ENCODE results near the gene PTPRCAP. TPM values are rescaled to one million over a fixed set of nuclear protein-coding genes. Genes with fewer than 3 reads are reported as not detected.

Gene PTPRCAP
- total RNA-seq, 1 donor from 2014 or later = not detected

DNA sequence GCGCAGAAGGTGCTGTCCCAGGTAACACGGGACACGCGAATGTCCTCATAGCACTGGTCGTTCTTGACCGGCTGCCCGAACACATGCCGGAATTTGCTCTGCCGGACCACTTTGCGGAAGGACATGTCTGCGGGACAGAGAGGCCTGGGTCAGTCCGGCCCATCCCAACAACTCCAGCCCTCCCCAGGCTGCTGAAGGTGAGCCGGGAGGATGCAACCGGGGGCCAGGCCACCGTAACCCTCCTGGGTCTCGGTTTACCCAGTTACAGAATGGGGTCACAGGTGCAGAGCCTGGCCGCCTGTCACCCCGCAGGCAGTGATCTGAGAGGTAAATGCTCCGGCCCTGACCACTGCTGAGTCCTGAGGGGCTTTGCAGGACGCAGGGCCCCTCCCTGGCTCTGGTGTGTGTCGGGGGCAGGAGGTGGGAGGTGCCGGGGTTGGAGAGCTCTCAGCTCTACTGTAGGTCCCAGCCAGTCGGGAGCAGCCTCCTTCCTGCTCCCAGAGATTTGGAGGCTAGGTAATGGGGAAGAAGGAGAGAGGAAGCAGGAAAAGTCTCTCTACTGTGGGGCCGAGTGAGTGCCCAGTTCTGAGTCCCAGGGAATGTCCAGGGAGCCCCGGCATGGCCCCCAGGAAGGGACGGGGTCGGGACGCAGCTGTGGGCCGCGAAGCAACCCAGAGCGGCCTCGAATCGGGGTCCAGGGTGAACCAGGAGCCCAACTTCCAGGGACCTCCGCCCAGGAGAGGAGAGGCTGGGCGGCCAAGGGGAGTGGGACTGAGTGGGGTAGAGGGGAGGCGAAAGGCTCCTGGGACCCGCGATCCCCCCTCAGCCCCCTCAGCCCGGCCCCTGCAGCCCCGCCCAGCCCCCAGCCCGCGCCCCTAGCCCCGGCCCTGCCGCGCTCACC, 5.3 kb upstream of the PTPRCAP start:
- no peak for DNase-seq (ENCODE audit: low spot score in 2 of 2)
- FAIRE-seq = no peak

DNA sequence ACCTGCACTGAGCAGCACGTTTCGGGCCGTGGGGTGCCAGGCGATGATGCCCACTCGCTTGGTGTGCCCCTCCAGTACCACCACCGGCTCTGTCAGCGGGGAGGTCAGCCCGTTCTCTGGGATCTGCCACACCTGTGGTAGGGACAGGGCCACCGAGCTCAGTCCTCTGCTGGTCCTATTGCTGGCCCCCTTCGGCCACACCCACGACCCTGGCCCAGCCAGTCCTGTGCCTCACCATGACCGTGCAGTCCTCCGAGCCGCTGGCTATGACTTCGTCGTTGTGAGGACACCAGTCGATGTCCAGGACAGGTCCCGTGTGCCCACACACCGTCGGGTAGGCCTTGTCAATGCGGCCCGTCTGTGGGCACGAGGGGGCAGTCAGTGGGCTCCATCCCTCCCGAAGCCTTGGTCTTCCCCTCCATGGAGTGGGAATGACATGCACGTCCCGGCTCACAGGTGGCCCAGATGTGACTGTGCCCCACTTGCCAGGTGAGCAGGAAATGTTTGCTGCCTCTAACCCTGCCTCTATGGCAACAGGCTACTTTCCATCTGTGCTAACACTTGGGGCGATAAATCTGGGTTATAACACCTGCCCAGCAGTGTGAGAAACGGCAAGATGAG, 4.4 kb upstream of the PTPRCAP start:
- DNase-seq (ENCODE audit: low spot score in 2 of 2) (no peak), FAIRE-seq (no peak)

DNA sequence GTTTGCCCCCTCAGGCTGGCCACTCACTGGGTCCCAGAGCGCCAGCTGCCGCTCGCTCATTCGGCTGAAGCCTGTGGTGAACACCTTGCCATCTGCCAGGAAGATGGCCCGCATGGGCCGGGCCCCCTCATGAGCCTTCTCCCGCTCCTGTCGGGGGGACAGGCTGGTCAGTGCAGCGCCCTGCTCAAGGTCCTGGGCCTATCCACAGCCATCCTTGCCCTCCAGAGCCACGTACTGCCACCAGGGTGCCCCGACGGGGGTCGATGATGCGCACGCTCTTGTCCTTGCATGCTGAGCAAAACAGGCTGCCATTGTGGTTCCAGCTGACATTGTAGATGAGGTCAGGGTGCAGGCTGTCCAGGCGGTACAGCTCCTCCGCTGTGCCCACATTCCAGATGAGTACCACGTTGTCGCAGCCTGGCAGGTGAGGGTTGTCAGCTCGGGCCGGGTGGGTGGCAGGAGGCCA, 3.6 kb upstream of the PTPRCAP start:
- DNase-seq (ENCODE audit: low spot score in 2 of 2) (no peak), FAIRE-seq (no peak)

DNA sequence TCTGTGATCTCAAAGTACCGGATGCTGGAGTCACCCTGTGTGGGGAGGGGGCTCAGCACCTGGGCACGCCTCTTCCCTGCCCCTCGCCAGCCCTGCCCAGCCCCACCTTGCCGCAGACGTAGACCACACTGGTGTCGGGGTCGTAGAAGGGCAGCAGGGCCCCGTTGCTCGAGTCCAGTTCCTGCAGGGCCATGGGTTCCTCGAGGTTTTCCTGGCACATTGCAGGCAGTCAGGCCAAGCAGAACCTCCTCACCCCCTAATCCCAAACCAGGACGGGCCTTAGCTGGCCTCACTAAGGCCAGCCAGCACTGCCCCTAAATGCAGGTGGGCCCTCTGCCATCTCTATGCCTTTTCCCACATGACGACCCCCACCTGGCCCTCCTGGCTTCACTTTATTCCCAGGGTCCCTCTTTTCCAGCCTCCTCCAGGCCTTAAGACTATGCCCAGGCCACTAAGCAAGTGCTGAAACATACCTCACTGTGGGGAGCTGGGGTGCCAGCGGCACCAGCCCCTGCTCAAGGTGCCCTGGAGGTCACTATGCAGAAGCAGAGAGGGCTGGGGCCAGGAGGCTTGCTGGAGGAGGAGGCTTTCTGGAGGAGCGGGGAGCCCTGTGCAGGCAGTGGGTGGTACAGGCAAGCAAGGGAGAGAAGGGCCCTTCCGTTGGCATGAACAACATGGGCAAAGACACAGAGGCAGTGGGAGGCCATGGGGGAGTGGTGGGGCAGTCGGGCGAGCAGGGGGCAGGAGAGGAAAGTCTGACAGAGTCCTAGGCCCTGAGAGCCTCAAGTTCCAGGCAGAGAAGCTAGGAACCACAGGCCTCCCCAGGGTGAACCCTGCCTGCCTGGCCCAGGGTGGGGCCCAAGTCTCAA, 3.0 kb upstream of the PTPRCAP start:
- DNase-seq (ENCODE audit: low spot score in 2 of 2) (no peak), FAIRE-seq (no peak)

DNA sequence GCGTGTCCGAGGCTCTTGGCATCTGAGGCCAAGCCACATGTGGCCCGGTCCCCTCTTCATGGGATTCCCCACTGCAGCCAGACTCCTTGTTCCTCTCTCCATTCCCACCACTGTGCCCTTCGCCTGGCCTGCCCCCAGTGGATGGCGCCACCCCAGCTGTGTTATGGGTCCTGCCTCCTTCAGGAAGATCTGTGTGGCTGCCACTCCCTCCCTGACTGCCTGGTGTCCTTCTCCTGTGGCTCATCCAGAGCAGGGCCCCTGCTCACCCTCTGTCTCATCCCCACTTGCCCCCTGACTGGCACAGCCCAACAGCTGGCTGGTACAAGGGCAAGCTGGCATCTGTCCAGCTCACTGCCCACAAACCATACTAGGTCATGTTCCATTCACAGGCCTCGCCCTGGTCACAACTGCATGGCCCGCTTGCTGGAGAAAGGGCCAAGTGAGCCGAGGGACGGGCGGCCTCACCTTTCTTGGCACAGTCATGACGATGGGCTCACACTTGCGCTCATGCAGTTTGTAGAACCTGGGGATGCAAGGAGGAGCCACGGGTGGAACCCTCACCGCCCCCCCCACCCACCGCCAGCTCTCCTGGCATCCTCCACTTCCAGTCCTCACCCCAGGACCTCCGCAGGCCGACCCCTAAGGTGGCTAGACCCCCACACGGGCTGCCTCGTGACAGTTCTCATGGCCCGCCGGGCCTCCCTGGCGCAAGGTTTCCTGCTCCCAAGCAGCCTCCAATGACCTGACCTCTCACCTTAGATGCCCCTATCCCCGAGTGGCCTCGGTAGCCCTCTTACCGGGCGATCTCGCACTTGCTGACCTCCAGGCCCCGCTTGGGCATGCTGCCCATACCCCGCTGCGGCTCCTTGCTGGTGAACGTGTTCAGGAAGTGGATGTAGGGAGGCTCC, 2.1 kb upstream of the PTPRCAP start:
- DNase-seq (ENCODE audit: low spot score in 2 of 2) (no peak), FAIRE-seq (no peak)

DNA sequence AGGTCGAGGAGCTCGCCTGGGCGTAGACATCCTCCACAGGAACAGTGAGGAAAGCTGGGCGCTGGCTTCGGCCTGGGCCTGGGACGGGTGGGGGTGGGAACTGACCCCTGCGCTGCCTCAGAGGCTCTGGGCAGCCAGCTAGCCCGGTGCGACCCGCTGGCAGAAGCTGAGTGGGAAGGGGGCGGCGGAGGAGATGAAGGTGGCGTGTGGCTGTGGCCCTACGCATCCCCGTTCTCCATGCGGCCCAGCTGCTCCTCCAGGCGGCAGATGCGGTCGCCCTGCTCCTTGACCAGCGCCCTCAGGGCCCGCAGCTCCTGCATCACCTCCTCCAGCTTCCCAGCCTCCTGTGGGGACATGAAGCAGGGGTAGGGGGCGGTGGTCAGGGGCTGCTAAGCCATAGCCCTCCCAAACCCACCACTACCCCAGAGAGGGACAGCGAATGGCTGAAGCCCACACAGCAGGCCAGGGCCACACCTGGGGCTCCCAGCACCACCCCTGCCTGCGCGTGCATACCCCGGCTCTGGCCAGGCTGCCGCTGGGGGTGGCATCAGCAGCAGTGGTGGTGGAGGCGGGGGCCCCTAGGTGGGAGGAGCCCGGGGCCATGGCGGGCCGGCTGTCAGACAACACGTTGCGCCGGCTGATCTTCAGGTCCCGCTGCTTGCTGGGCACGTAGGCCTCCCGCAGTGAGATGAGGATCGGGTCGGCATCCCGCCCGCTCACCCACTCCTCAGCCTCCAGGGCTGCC, 848 bp upstream of the PTPRCAP start:
- no peak for DNase-seq (ENCODE audit: low spot score in 2 of 2)
- no peak for FAIRE-seq

DNA sequence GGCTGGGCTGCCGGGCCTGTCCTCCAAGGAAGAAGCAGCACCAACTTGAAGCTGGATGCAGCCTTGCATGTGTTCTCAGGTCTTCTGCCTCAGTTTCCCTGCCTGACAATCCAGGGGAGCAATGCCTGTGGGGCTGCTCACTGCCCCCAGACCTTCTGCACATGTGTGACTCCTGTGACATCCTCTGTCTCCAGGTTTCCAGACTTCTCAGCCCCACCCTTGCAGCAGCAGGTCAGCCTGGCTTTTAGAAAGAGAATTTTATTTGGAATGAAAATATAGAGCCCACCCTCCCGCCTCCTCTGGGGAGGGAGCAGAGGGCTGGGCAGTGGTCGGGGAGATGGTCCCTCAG, 301 bp upstream of the PTPRCAP start:
- DNase-seq (ENCODE audit: low spot score in 2 of 2) (no peak), FAIRE-seq (no peak)

DNA sequence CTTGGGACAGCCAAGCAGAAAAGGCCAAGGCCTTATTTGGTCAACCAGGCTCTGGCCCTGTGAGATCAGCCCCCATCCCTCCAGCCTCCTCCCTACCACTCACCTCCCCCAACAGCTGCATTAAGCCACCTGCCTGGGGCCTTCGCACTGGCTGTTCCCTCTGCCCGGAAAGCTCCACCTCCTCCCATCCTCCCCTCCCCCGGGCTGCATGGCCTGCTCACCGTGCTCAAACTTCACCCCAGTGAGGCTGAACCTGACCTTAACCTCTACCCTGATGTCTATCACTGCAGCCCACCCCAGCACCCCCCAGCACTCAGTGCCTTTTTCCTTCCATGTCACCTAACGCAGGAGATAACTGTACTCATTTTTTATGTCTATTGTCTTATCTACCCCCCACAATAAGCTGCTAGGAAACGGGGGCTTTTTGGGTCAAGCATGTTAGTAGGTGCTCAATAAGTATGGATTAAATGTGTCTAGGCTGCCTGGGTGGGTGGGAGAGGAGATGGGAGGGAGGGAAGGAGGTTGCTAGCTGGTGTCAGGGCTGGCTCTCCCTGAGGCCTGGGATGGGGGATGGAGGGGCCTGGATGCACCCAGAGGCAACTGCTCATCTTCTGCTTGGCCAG, 912 bp downstream of the PTPRCAP start:
- FAIRE-seq = no peak

DNA sequence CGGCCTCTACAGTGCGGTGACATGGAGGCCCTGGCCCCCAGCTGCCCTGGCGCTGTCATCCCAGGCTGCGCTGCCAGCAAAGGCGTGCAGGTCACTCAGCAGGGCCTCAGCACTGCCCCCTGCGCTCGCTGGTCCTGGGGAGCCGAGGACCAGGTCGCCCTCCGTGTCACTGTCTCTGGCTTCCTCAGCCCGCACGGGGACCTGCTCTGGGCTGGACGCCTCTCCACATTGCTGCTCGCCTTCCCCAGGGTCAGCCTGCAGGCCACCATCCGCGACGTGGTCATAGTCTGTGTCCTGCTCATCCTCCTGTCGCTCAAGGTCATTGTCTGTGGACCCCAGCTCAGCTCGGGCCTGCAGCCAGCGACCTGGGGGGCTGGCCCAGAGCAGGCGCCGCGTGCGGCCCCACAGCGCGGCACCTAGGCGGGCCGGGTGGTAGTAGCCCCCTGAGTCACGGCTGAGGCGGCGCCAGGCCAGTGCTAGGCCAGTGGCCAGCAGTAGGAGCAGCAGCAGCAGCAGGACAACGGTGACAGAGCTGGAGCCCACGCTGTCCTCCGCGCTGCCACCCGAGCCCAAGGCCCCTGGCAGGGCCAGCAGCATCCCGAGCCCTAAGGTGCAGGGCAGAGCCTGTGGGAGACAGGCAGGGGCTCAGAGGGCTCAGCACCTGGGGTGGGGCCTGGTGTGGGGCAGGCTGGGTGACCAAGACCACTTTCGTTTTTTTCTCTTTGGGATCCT, 1.6 kb downstream of the PTPRCAP start:
- no peak for FAIRE-seq

More for the DNA sequence above, 912 bp downstream of the PTPRCAP start:
- DNase-seq (ENCODE audit: low spot score in 2 of 2) = no peak

DNA sequence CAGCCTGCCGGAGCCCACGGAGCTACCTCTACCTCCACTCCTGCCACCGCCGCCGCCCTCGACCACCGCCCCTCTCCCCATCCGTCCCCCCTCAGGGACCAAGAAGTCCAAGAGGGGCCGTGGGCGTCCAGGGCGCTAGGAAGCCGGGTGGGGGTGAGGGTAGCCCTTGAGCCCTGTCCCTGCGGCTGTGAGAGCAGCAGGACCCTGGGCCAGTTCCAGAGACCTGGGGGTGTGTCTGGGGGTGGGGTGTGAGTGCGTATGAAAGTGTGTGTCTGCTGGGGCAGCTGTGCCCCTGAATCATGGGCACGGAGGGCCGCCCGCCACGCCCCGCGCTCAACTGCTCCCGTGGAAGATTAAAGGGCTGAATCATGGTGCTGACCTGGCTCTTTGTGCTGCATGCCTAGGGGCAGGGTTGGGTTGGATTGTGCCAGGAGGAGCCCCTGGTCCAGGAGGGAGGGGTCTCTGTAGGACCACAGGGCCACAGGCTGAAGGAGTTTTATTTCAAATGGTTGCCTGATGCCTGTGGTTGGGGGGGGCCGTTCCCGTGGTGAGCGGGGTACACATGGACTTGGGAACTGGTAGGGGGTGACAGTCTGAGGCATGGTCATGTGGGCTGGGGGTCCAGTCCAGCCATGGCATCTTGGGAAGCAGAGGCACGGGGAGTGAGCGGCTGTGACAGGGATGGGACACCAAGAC, 2.3 kb downstream of the PTPRCAP start:
- DNase-seq (ENCODE audit: low spot score in 2 of 2) = no peak
- no peak for FAIRE-seq

More for the DNA sequence above, 1.6 kb downstream of the PTPRCAP start:
- DNase-seq (ENCODE audit: low spot score in 2 of 2) = no peak

DNA sequence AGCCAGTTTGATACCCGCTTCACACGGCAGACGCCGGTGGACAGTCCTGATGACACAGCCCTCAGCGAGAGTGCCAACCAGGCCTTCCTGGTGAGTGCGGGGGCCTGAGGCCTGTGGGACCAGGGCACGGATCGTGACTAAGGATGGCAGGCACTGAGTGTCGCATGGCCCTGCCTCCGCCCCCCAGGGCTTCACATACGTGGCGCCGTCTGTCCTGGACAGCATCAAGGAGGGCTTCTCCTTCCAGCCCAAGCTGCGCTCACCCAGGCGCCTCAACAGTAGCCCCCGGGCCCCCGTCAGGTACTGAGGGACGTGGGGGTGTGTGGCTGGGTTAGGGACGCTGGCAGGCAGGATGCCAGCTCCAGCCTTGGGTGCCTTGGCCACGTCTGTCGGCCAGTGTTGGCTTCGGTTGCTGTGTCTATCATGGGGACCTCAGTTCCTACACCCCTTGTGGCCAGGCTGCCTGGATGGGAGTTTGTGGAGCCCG, 3.0 kb downstream of the PTPRCAP start:
- no peak for FAIRE-seq
- no peak for DNase-seq (ENCODE audit: low spot score in 2 of 2)

DNA sequence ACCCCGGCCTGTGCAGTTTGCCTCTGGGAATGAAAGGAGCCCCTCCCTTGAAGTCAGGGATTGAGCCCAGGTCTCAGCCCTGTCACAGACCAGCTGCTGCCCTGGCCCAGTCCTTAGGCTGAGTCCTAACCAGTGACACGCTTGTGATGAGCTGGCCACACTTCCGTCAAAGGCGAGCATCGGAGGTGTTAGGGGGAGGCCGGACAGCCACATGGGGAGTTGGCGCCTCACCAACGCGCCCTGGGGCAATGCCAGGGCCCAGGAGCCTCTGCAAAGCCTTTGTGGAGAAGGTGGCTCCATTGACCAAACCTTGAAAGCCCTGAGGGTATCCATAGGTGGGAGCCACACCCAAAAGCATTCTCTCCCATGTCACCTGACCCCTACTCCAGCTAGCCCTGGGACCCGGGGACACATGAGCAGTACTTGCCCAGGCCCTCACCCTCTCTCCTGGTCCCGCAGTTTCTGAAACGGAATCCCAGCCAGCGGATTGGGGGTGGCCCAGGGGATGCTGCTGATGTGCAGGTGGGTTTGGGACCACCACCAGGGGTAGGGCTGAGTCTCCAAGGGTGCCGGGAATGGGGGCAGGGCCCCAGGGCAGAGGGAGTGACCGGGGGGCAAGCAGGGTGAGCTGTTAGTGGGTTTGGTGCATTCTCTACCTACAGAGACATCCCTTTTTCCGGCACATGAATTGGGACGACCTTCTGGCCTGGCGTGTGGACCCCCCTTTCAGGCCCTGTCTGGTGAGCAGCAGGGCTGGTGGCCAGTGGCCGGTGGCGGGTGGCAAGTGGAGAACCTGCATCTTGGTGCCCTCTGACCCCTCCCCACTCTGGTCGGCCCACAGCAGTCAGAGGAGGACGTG, 3.7 kb downstream of the PTPRCAP start:
- DNase-seq (ENCODE audit: low spot score in 2 of 2) (no peak), FAIRE-seq (no peak)

DNA sequence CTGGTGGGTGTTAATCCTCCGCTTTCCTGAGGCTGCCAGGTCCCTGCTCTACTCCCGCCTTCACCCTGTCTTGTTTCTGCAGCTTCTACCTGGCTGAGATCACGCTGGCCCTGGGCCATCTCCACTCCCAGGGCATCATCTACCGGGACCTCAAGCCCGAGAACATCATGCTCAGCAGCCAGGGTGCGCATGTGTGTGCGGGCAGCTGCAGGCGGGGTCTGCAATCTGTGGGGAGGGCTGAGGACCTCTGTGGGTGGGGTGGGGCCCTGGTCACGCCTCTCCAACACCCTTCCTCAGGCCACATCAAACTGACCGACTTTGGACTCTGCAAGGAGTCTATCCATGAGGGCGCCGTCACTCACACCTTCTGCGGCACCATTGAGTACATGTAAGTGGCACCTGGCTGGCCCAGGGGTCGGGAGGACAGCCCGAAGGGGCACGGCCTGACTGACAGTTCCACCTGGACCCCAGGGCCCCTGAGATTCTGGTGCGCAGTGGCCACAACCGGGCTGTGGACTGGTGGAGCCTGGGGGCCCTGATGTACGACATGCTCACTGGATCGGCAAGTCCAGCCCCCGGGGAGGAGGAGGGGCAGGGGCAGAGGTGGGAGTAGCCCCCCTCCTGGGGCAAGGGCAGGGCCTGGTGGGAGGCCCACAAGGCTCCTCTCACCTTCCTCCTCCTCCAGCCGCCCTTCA, 4.7 kb downstream of the PTPRCAP start:
- FAIRE-seq (no peak), DNase-seq (ENCODE audit: low spot score in 2 of 2) (no peak)

DNA sequence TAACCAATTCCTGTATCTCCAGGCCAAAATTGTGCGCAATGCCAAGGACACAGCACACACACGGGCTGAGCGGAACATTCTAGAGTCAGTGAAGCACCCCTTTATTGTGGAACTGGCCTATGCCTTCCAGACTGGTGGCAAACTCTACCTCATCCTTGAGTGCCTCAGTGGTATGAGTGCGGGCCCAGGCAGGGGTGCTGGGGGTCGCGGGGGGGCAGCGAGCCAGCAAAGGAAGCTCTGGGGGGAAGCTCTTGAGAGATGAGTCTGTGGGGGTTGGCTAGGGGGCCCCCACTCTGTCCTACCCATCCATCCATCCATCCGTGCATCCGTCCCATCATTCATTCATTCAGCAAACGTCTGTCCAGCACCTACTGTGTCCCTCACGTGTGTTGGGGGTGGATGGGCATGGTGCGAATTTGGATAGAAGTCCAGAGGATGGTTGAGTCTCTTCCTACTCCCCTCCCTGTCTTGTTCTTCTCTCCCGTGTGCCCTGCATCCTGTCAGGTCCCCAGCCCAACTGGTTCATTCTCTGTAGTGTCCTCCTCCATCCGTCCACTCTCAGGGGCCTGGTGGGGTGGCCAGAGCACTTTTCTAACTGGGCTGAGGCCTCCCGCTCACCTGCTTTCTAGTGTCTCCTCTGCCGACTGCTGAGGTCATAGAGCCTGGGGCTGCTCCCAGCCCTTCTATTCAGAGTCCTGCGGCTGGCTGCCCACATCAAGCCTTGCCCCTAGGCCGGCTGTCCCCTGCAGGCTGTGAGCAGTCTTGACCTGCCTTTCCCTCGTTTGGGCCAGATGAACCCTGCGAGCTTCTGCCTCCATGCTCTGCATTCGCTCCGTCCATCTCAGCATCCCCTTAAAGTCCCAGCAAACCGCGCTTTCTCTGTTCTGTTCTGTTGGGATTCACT, 5.9 kb downstream of the PTPRCAP start:
- DNase-seq (ENCODE audit: low spot score in 2 of 2) = no peak
- no peak for FAIRE-seq

DNA sequence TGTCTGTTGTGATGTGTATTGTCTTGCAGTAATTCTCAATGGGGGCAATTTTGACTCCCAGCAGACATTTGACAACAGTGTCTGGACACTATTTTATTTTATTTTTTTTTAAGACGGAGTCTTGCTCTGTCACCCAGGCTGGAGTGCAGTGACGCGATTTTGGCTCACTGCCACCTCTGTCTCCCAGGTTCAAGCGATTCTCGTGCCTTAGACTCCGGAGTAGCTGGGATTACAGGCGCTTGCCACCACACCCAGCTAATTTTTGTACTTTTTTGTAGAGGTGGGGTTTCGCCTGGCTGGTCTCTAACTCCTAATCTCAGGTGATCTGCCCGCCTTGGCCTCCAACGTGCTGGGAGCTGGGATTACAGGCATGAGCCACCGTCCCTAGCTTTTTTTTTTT, 7.8 kb downstream of the PTPRCAP start:
- FAIRE-seq = no peak
- DNase-seq (ENCODE audit: low spot score in 2 of 2) = no peak
